GM10266 (cell line): ENCODE results near the gene SURF4.

Experiments used
- DNase-seq: peaks from one replicate; pipeline ENCODE4 v3.0.0; 2012; ENCODE audit errors: extremely low spot score
- CTCF ChIP-seq: IDR thresholded peaks from 2 replicates; pipeline ENCODE4 v1.5.1; 2012; ENCODE audit warnings: mild to moderate bottlenecking, low read depth; ENCODE audit not compliant: control insufficient read depth, insufficient read depth; ENCODE audit errors: missing control alignments

The SURF4 gene

GRCh38 chr9:133371261-133371711 lies 4.6 kb downstream of the SURF4 start:
- no peak for TF ChIP-seq CTCF
- no peak for DNase-seq

- no peak for DNase-seq
- no peak for TF ChIP-seq CTCF
These were observed 5.2 kb downstream of the SURF4 start for GRCh38 chr9:133370685-133371084.

GRCh38 chr9:133369933-133370332 lies 5.9 kb downstream of the SURF4 start:
- TF ChIP-seq CTCF, result no peak
- DNase-seq, result no peak

GRCh38 chr9:133369422-133369821 lies 6.4 kb downstream of the SURF4 start:
- TF ChIP-seq CTCF, result no peak
- no peak for DNase-seq

GRCh38 chr9:133368249-133368881 lies 7.5 kb downstream of the SURF4 start:
- TF ChIP-seq CTCF, result no peak
- no peak for DNase-seq

- no peak for DNase-seq
- TF ChIP-seq CTCF, result no peak
These were observed 8.1 kb downstream of the SURF4 start for GRCh38 chr9:133367778-133368177.

- no peak for TF ChIP-seq CTCF
- DNase-seq, result no peak
These were observed 8.6 kb downstream of the SURF4 start for GRCh38 chr9:133367221-133367620.
